RKO (cell line): ENCODE measurements around the gene MYO19.
"Not testable (repeated sequence)": the region's sequence is repeated elsewhere in the genome, so short reads cannot be mapped to it uniquely, and the experiment has no call there.

Source experiments
- DNase-seq: peaks from one replicate; pipeline ENCODE4 v3.0.0-alpha.2; 2016; ENCODE audit warnings: low spot score

Gene MYO19

DNA sequence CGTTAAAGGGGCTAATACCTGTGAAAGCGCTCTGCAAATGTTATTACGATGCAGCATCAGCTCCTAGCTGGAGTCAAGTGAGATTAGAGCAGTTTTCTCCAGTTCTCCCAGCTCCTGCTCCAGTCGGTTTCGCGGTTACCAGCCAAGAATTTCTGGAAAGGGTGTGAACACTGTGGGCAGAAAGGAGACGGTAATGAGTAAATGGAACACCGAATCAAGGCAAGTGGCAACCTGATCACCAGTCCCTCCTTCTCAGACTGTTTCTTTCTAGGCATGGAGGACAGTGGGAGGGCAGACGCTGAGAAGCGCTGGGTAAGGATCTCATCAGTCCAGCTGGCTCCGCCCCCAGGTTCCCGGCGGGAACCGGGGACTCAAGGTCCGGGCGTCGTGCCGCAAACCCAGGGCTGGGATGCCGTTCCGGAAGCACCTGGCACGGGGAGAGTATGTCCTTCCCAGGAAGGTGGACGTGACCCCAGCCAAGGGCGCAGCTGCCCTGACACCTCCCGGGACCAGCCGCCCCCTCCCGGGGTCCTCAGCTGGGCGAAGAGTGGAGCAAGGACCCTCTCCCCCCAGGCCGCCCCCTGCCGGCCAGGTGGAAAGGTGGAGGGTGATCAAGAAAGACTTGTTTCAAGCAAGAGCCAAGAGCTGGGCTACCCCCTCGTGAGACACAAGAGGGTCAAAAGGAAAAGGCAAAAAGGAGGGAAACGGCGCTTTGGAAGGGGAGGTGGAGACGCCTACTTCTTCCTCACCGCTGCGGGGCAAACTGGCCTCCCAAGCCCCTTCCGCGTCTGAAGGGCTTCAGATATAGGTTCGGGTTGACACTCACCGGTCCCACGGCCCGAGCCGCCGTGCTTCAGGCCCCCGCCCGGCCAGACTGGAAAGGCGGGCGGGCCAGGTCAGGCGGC lies 481 bp downstream of the MYO19 start:
- peak; percentile 75 for DNase-seq

DNA sequence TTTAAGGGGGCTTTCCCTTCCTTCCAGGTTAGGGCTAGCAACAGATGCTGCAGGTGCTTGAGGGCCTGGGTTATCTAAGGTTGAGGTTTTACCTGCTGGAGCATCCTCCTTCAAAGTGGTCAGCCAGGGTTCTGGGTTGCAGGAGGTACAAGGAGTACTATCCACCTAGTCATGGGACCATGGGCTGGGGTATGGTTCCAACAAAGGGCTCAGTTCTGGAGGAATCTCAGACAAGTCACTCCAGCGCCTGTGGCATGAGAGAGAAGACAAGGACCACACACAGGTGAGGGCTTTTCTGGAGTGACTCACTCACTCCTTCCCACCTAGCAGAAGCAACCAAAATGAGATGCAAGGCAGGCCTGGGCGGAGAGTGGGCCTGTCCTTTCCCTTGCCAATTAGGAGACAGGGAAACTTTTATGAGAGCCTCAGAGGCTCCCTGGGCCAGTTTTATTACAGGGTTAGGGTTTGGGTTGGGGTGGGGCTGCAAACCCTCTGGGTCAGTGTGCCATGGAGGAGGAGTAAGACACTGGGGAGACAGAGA lies 2.2 kb downstream of the MYO19 start:
- DNase-seq: no peak

DNA sequence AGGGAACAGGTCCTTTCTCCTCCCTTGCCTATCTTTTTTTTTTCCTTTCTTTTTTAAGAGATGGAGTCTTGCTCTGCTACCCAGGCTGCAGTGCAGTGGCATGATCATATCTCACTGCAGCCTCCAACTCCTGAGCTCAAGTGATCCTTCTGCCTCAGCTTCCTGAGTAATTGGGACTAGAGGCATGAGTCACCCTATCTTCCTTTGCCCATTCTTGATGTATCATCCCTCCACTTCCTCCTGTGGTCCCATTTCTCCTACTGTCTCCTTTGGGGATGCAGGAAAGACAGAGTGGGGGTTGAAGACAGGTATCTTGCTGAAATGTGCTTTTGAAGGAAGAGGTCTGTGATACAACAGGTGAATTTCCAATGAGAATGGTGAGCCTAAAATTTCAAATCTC lies 5.5 kb downstream of the MYO19 start:
- peak; percentile 84 for DNase-seq

DNA sequence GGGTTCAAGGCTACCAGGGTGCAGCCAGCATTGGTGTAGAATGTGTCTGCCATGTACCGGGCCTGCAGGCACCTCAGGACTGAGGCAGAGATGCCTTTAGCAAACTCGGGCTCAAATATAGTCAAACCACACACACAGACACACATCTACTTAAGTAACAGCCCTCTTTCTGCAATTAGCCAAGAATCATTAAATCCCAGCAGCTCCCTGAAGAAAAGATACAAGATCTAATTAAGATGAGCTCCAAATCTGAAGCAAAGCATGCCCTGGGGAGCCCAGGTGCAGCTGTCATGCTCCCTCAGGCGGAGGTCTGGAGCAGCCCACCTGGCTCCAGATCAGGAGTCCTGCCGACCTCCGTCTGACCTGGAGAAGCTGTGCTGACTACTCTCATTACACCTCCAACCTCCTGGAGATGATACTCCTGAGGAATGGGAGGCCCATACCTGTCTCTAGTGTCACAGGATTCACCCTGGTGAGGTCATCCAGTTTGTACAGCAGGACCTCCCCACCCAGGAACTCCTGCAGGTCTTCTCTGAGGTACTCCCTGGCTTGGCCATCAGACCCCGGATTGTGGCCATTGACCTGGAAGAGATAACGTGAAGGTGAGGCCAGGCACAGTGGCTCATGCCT lies 6.9 kb downstream of the MYO19 start:
- DNase-seq: no peak

DNA sequence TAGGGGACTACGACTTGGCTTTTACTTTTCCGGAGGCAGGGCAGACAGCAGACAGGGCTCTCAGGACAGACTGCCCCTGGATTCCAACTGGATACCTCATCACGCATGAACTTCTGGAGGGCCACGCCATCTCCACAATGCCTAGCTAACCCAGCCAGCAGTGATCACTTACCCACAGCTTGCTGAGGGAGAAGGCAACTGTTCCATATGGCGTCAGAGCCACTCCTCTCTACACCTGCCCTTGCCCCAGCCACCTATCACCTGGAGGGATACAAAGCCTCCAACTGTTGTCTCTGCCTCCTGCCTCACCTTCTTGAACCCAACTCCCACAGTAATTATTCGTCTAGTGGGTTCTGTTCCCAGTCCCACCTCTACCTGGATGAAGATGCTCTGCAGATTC lies 8.8 kb downstream of the MYO19 start:
- no peak for DNase-seq

DNA sequence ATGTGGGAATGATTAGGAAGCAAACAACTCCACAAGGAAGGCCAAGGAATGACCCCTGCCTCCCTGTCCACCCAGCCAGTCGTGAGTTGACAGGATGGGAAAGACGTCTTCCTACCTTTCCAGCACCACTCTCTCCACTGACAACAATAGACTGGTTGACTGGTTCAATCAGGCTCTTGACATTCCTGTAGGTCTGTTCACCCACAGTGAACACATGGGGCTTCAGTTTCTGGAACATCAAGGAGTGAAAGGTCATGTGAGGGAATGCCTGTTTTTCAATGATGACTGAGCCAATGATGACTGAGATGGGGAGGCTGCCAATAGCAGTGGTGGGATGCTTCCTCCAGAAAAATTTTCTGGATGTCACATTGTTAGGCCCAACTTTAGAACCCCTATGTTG lies 9.6 kb downstream of the MYO19 start:
- no peak for DNase-seq

DNA sequence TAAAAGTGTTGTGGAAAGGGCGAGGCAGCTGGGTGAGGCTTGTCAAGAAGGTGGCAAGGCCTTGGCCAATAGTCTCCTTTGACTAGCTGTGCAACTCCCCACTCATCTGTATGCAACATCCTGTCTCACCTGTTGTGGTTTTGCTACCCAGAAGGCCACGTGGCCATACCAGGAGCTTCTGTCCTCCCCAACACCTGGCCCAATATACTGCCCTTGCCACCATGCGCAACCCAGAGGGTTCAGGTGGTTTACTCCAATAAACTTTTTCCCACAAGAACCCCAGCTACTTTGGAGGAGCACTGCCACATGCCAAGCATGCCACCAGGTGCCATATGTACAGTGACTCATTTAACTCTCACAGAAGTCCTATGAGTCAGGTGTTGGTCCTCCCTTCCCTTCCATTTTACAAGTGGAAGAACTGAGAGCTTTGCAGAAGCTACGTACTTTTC lies 10.2 kb downstream of the MYO19 start:
- peak; percentile 43 for DNase-seq

DNA sequence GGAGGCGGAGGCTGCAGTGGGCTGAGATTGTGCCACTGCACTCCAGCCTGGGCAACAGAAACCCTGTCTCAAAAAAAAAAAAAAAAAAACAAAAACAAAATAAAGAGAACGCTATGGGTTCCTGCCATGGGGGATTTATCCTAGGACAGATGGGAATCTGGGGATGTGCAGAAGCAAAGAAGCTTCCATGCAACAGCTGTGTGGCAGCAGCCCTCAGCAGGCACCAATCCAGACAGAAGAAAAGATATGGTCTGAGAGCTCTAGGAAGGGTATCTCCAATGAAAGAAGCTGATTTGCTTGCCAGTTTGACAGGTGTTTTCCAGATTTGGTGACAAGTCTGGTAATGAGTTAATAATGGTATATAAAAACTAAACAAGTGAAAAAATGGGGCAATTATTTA lies 11.6 kb downstream of the MYO19 start:
- DNase-seq: no peak

DNA sequence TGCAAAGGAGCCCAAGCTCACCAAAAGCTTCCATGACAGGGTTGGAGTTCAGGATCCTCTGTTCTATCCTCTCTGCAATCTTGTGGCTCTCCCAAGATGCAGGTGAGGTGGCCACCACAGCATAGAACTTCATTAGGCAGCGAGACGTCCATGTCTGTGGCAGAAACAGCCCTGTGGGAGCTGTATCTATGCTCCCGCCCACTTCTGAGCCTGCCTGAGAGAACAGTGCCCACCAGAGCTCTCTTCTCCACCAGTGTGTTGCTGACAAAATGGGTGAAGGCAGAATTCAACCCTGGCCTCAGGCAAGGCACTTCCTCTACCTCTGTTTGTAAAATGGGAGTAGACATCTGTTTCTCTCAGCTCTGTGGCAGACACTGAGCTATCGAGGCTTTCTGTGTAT lies 18.8 kb downstream of the MYO19 start:
- DNase-seq: no peak

DNA sequence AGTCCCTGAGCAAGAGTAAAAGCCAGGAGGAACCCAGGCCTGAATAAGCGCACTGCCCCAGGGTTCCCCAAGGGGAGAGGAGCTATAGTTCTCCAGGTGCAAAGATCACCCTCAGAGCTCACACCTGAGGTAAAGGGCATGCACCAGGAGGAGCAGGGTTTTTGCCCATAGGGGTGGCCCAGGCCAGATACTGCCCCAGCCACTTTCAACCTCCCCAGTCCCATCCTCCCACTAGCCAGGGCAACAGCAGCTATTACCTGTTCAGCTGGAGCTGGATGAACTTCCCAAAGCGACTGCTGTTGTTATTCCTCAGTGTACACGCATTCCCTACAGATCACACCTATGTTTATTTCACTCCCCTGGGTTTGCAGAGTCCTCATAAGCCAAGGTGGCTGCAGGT lies 19.8 kb downstream of the MYO19 start:
- no peak for DNase-seq

DNA sequence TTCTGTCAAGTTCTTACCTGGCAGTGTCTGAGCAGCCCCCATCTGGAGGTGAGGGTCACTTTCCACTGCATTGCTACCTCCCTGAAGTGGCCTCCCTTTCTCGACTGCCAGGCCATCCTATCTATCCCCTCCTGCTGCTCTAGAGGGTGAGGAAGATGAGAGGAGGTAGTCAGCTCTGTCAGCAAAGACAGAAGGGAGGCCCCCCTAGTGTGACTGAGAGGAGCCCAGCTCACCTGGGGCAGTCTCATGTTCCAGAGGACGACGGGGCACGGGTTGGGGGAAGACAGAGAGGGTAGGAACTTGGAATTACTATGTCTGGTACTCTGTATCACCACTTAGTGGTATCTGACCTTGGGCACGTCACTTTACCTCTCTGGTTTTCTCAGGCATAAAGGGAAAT lies 22.0 kb downstream of the MYO19 start:
- no peak for DNase-seq

DNA sequence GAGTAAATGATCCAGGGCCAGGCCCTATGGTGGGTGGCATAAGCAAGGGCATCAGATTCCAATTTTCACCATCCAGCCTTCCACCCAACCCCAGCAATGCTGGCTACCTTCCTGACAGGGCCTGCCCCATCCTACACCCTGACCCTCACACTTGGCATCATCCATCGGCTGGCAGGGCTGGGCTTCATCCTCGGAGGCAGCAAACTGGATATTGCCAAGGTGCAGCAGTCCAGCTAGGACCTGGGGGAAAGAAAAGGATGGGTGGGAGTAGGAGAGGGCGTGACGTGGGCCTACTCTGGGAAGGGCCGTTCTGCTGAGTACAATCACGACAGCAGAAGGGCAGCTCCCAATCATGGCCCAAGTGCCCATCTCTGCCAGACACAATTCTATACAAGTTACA lies 23.5 kb downstream of the MYO19 start:
- DNase-seq: no peak

DNA sequence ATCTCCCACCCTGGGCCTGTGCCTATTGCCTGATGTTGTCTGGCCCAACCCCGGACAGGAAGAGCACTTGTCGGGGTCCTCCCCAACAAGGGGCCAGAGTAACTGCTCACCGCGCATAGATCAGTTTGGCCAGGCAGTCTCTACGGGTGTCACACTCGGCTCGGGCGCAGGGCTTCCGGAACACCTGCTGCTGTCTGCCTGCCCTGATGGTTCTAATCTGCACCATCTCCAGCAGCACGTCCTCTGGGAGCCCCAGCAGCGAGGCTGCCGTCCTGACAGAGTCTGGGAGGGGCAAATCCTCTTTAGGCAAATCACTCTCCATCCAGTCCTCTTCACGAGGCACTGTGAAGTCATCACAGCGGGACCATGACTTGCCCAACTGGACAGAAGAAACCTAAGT lies 24.0 kb downstream of the MYO19 start:
- no peak for DNase-seq

DNA sequence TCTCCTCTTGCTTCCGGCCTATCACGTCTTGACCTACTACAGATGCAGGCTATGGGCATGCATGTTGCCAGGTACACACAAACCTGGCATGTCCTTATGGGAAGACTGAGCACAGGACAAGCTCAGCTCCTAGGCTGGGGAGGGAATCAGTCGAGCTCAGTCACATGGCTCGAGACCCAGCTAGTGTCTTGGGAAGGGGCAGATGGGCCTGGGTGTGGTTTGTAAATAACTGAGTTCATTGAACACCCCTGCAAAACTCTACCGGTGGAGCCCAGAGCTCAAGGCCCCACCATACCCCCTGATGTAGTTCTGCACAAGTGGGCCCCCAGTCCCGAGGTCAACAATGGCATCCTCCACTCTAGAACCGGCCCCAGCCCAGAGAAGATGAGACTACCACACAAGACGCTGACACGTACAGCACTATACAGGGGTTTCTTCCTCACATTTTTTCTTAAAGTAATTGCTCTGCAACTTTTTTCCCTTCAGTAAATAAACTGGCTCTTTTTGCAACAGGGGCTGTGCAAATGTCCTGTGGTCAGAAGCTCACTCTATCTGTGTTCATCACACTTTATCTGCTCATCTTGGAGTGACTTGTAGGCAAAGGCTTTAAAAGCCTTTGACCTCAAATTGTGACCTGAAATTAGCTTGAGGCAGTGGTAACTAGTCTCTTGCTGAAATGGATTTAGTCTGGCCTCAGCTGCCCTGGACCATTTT lies 25.2 kb downstream of the MYO19 start:
- no peak for DNase-seq

DNA sequence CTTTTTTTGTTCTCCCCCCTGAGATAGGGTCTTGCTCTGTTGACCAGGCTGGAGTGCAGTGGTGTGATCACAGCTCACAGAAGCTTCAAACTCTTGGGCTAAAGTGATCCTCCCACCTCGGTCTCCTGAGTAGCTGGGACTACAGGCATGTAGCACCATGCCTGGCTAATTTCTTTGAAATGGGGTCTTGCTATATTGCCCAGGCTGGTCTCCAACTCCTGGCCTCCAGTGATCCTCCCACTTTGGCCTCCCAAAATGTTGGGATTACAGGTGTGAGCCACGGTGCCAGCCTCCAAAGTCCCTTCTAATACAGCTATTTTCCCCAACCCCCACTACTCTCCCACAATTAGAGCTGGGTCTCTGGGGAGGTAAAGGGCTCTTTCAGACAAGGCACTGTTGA lies 26.2 kb downstream of the MYO19 start:
- DNase-seq: not testable (repeated sequence)

DNA sequence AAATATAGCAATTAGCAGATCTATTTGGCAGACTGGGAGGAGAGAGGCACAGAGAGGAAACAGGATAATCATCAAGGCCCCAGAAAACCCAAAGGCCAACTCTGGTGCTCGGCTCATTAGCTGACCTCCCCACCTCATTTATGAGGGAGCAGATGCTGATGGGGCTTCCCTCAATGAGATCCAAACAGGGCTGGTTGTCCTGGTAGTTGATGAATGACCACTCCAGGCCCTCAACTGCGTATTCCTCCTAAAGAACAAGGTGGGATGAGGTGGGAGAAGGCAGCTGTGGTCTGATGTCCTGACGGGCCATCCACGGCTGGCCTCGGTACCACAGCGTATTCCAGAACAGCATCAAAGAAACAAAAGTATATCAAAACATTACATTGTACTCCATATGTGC lies 27.4 kb downstream of the MYO19 start:
- DNase-seq: no peak

DNA sequence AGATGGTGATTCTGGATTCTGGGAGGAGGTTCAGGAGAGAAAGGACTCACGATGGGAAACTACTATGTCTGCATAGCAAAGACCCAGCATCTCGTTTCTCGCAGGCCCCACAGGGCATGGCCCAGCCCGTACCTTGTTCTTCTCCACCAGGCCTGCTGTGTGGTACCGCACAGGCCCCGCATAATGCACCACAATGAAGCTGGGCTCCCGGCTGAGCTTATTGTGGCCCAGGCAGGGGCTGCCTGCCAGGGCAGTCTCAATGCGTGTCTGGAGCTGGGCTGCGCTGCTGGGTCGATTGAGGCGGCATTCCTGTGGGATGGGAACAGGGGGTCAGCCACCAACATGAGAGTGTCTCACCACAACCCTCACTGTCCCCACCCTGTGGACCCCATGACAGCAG lies 27.8 kb downstream of the MYO19 start:
- DNase-seq: no peak

DNA sequence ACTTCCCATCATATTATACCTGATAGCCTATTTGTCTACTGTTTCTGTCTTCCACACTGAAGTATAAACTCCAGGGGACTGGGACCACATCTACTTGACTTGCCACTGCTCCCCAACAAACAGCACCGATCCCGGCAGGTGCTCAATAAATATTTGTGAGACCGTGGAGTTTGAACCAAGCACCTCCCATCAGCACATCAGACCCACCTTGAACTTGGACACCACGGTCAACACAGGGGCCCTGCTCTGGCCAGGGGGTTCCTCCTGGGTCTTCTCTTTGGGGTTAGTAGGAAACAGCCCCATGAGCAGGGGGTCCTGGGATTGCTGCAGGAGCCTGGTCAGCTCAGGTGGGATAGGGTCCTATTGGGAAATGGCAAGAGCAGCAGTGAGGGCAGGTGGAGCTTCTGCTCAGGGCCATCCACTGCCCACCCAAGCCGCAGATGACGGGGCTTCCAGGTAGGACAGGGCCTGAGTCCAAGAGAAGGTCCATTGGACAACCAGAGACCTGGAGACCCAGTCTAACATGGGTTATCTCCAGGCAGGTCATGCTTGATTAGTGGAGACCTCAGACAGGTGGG lies 28.3 kb downstream of the MYO19 start:
- DNase-seq: no peak

DNA sequence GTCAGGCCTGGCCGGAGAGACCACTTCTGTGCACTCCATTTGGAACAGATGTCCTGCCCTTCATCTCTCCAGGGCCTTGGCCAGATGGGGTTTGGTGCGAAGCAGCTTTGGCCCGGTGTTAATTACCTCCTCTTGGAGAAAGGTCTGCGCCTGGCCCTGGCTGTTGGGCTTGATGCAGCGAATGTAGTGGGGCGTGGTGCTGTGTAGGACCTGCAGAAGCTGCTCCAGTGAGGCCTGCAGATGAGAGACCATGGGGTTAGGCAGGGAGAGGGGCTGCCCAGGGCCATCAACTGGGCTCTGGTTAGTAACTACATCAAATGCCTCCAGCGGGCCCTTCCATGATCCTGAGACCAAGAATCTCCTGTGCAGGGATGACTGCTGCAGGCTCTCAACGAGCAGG lies 29.5 kb downstream of the MYO19 start:
- DNase-seq: no peak

DNA sequence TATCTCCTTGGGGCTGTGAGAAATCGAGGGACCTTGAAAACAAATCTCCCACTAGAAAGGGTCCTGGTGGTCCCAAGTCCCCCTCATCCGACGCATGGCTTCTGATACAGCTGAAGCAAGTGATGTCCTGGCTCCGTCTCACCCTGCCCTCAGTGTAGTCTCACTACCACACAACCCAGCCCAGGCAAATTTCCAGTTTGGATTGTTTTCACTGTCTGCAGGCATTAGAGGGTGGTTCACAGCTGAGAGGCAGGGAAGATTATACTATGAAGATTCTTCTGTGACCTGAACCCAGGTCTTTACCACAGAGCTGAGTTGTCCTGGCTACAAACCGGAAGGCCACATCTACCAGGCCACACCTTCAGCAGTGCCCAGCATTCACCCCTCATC lies 30.5 kb downstream of the MYO19 start:
- DNase-seq: no peak

DNA sequence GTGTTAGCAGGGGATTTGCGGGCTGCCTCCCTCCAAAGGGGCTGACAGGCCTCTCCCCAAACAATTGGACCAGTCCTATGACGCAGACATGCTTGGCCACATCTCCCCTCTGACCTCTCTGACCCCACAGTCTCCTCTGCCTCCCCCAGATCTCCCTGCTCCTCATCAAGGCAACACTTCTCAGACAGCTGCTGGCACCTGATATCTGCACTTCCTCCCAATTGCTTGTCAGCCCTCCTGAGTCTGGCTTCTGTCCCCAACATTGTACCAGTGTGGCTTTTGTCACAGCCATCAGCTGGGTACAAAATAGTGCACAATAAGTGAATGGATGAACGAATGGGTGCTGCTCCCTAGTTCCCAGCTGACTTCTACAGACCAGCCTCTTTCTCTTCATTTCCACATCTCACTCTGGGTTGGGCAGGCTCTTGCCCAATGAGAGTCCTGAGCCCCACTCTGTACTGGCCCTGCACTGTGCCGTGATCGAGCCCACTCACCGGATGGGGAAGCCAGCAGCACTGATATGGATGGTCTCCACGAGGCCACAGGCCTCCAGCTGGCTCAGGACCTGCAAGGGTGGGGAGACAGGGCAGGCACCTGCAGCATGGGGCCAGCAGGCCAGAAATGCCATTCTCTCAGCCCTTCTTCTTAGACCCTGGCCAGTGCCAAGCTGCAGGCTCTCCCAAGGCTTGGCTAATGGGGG lies 31.1 kb downstream of the MYO19 start:
- DNase-seq: no peak

DNA sequence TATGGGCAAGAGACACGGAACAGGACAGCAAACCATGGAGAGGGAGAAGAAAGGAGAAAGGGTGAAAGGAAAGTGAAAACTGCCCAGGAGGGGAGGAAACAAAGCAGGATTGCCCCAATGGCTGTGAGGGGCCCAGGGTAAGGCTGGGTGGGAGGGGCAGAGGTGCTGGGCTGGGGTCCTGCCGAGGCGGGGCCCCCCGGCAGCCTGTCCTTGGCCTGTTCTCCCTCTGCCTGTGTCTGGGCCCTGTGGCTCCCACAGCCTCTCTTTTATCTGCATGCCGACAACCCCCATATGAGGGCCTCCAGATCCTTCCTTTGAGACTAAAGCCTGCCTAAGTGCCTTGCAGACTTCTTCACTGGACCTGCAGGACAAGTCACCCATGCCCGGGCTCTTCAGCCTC lies 32.7 kb downstream of the MYO19 start:
- no peak for DNase-seq
